Thoracic aorta (tissue), 2 donors: ENCODE results near the gene CLEC2A. TPM values are rescaled to one million over a fixed set of nuclear protein-coding genes. Genes with fewer than 3 reads are reported as not detected.

ENCODE experiments used
- ATAC-seq: fragments of 150-250 bp; one replicate; pipeline ENCODE4 v1.8.0; 2017; ENCODE audit warnings: low read depth; ENCODE audit not compliant: insufficient number of reproducible peaks, low FRiP score
- DNase-seq: peaks from one replicate; pipeline ENCODE4 v3.0.0-alpha.2; 2020; ENCODE audit warnings: low spot score
- H3K27ac ChIP-seq, 2 donors: fragments of 200-600 bp; sonication (generic); 1 replicate in 1 of 2; 2 replicates in 1 of 2; pipeline ENCODE4 v1.5.1; 2016; ENCODE audit warnings: mild to moderate bottlenecking in 2 of 2, moderate library complexity in 2 of 2
- H3K27me3 ChIP-seq: fragments of 200-600 bp; sonication (generic); replicated peaks from 2 replicates; pipeline ENCODE4 v1.6.0; 2016; ENCODE audit warnings: mild to moderate bottlenecking; ENCODE audit not compliant: insufficient read depth
- H3K36me3 ChIP-seq: fragments of 200-600 bp; sonication (generic); one replicate; pipeline ENCODE4 v1.5.1; 2016
- H3K4me1 ChIP-seq, 2 donors: fragments of 200-600 bp; sonication (generic); 1 replicate in 1 of 2; 2 replicates in 1 of 2; pipeline versions ENCODE4 v1.5.1 to v1.6.0; 2016; ENCODE audit warnings: low read depth in 2 of 2, mild to moderate bottlenecking in 1 of 2; ENCODE audit not compliant: control insufficient read depth in 1 of 2
- H3K4me3 ChIP-seq: fragments of 200-600 bp; sonication (generic); 2 replicates; pipeline ENCODE4 v1.5.1; 2016; ENCODE audit warnings: mild to moderate bottlenecking
- H3K9me3 ChIP-seq: fragments of 200-600 bp; sonication (generic); 2 replicates; pipeline ENCODE4 v1.5.1; 2016
- total RNA-seq, 2 donors: library from RNA; depleted of rRNA; stranded (reverse); fragments of >200 nt; gene quantifications; one replicate each; pipeline versions ENCODE4 v1.1.0 to v1.2.3, GENCODE V29; 2016
- TF ChIP-seq, protein P1 (sequence below): fragments of 200-600 bp; sonication (generic); IDR thresholded peaks from one replicate; pipeline ENCODE4 v1.5.1; 2019; ENCODE audit warnings: antibody characterized with exemption

Gene CLEC2A
- total RNA-seq, 2 donors from 2014 or later = not detected

DNA sequence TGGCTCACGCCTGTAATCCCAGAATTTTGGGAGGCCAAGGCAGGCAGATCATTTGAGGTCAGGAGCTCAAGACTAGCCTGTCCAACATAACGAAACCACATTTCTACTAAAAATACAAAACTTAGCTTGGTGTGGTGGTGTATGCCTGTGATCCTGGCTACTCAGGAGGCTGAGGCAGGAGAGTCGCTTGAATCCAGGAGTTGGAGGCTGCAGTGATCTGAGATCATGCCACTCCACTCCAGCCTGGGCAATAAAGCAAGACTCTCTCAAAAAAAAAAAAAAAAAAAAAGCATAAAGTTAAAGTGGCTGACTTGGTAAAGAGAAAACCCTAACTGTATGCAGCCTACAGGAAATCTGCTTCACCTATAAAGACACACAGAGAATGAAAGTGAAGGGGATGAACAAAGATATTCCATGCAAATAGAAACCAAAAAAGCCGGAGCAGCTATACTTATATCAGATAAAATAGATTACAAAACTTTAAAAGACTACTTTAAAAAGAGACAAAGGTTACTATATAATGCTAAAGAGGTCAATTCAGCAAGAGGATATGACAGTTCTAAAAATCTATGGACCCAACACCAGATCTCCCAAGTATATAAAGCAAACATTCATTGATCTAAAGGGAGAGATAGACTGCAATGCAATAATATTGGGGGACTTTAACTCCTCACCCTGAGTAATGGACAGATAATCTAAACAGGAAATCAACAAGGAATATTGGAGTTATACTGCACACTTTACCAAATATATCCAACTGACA lies 67.1 kb downstream of the CLEC2A start:
- Histone ChIP-seq H3K4me3 (peak overlapping the region; percentile 40), H3K4me1 (no peaks in the 10 kb centered on the region), H3K27me3 (no peaks in the 10 kb centered on the region), H3K27ac (no peak overlapping the region), H3K36me3 (no peaks in the 10 kb centered on the region), H3K9me3 (peaks cover 4% of the 10 kb centered on the region)
- TF ChIP-seq, protein P1, sequence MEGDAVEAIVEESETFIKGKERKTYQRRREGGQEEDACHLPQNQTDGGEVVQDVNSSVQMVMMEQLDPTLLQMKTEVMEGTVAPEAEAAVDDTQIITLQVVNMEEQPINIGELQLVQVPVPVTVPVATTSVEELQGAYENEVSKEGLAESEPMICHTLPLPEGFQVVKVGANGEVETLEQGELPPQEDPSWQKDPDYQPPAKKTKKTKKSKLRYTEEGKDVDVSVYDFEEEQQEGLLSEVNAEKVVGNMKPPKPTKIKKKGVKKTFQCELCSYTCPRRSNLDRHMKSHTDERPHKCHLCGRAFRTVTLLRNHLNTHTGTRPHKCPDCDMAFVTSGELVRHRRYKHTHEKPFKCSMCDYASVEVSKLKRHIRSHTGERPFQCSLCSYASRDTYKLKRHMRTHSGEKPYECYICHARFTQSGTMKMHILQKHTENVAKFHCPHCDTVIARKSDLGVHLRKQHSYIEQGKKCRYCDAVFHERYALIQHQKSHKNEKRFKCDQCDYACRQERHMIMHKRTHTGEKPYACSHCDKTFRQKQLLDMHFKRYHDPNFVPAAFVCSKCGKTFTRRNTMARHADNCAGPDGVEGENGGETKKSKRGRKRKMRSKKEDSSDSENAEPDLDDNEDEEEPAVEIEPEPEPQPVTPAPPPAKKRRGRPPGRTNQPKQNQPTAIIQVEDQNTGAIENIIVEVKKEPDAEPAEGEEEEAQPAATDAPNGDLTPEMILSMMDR = no peak
- DNase-seq (no peak), ATAC-seq (no peak)

Other genes with a start within 250 kb of the CLEC2A start
- gene CLECL1, start 199.3 kb downstream of the CLEC2A start, total RNA-seq = 1 to 10 TPM in 1 of 2 donors, not detected in 1; 1.9 TPM
- gene CD69, start 171.5 kb downstream of the CLEC2A start, total RNA-seq = 10 to 100 TPM in 1 of 2 donors, 1 to 10 TPM in 1; 5.8 to 40.3 TPM
- gene KLRF1, start 104.9 kb downstream of the CLEC2A start, total RNA-seq = under 1 TPM; 0.54 to 0.92 TPM
- gene CLEC2B, start 63.0 kb downstream of the CLEC2A start, total RNA-seq = 10 to 100 TPM; 13.1 to 14.9 TPM
- gene KLRF2, start 50.9 kb downstream of the CLEC2A start, total RNA-seq = not detected
- 1 to 10 TPM in 1 of 2 donors, under 1 TPM in 1; 0.42 to 1.1 TPM for gene CLEC12A, start 39.0 kb upstream of the CLEC2A start, total RNA-seq
- not detected for gene CLEC1B, start 66.8 kb upstream of the CLEC2A start, total RNA-seq
- not detected for gene CLEC12B, start 78.3 kb upstream of the CLEC2A start, total RNA-seq
- not detected for gene CLEC9A, start 98.3 kb upstream of the CLEC2A start, total RNA-seq
- gene CLEC1A, start 166.6 kb upstream of the CLEC2A start, total RNA-seq = 1 to 10 TPM; 3.7 to 5.1 TPM
- gene CLEC7A, start 197.8 kb upstream of the CLEC2A start, total RNA-seq = 10 to 100 TPM; 22.6 to 24.3 TPM
- gene OLR1, start 239.8 kb upstream of the CLEC2A start, total RNA-seq = 1 to 10 TPM; 1.4 to 2.8 TPM
- 1 to 10 TPM in 1 of 2 donors, not detected in 1; 2.8 TPM for gene TMEM52B, start 246.7 kb upstream of the CLEC2A start, total RNA-seq